Measurements from ENCODE around the gene MT1G.

GRCh38 chr16:56649820-56650219 is 18.0 kb downstream of the MT1G start:
- TF ChIP-seq POLR2A (IDR thresholded peaks at IDR 0.05) (no peak), CTCF (IDR thresholded peaks at IDR 0.05) (no peak)

Measured in adrenal gland (tissue), 5 donors.